Peyer's patch (tissue), 4 donors: ENCODE results near the gene CLIP4.
A peak's percentile ranks its signal among the peaks of the same experiment; 100 is the strongest.

ENCODE experiments used
- POLR2A ChIP-seq, 2 donors: fragments of 450-650 bp; IDR thresholded peaks; one replicate each; pipeline ENCODE4 v1.5.1; 2017; ENCODE audit warnings: antibody characterized with exemption in 2 of 2, mild to moderate bottlenecking in 2 of 2, moderate library complexity in 2 of 2
- TF ChIP-seq, protein P1 (sequence below), 6 experiments: fragments of 450-650 bp in 4 of 6; fragments of 200-600 bp in 2 of 6; sonication (generic) in 1 of 6; IDR thresholded peaks; one replicate each; pipeline ENCODE4 v1.5.1; 2017 to 2019; ENCODE audit warnings: antibody characterized with exemption in 6 of 6, mild to moderate bottlenecking in 3 of 6, moderate library complexity in 1 of 6

DNA sequence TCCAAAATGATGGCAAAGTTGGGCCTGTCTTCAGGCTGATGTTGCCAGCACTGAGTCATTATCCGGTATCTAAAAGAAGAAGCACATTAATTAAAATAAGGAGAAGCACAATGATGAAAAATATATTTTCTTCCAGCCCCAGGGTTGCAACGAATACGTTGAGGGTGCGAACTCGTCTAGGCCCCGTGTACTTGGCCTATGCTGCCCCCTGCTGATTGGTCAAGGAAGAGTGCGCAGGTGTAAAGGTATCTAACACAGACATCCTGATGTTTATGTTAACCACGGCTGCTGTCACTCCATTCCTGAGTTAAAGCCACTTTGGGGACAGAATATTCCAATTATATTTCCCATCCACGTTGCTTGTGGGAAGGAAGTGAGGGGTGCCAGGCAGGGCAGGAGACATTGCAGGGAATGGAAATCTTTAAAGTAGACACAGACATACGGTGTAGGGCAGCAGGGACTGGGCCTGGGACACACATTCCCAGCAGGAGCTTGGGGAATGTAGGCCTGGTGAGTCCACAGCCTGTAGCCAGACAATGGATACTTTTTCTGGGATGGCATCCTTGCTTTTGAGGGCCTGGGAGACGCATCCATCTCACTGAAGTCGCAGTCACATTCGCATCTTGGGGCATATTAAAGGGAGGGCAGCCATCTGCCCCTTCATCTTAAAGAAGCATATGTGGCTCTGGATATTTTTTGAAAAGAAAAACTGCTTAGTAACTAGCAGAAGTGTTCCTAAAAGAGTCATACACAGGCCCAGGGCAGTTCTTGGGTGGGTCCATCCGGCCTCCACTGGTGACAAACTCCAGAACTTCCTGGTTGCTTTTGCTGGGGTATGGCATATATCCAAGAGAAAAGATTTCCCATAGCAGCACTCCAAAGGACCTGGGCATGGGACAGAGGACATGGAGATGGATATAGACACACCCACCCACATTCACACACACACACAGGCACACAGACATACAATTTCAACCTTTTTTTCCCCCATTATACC, 81.9 kb downstream of the CLIP4 start:
- TF ChIP-seq, protein P1, sequence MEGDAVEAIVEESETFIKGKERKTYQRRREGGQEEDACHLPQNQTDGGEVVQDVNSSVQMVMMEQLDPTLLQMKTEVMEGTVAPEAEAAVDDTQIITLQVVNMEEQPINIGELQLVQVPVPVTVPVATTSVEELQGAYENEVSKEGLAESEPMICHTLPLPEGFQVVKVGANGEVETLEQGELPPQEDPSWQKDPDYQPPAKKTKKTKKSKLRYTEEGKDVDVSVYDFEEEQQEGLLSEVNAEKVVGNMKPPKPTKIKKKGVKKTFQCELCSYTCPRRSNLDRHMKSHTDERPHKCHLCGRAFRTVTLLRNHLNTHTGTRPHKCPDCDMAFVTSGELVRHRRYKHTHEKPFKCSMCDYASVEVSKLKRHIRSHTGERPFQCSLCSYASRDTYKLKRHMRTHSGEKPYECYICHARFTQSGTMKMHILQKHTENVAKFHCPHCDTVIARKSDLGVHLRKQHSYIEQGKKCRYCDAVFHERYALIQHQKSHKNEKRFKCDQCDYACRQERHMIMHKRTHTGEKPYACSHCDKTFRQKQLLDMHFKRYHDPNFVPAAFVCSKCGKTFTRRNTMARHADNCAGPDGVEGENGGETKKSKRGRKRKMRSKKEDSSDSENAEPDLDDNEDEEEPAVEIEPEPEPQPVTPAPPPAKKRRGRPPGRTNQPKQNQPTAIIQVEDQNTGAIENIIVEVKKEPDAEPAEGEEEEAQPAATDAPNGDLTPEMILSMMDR (IDR thresholded peaks at IDR 0.05), result peak; percentile 46 to 78 (median 70)
- no peak for TF ChIP-seq POLR2A (IDR thresholded peaks at IDR 0.05)
